OCI-LY7 (cell line): Measurements from ENCODE around the gene MPLKIP. TPM values are rescaled to one million over a fixed set of nuclear protein-coding genes. Genes with fewer than 3 reads are reported as not detected.
"Not testable (repeated sequence)": the region's sequence is repeated elsewhere in the genome, so short reads cannot be mapped to it uniquely, and the experiment has no call there.

Experiments
- BruUV-seq: library from RNA; stranded (reverse); fragments of 400-500 nt; replicated peaks from 2 replicates; lab custom pipeline; 2021; lab: Mats Ljungman, UMichigan
- CTCF ChIA-PET: fragments of 300-600 bp; sonication (Branson Sonifier 250); formaldehyde crosslinking; loops from one replicate; lab custom pipeline; 2022; ENCODE audit warnings: antibody characterized with exemption; ENCODE audit not compliant: unreplicated experiment; lab: Charles Lee
- POLR2A ChIA-PET: fragments of 300-600 bp; sonication (Branson Sonifier 250); formaldehyde crosslinking; loops from one replicate; lab custom pipeline; 2022; ENCODE audit warnings: antibody characterized with exemption; lab: Charles Lee
- DNase-seq: peaks from one replicate; pipeline ENCODE4 v3.0.0-alpha.2; 2015; ENCODE audit warnings: low spot score
- H2AFZ ChIP-seq: fragments of 200-600 bp; sonication (generic), shearing (Covaris generic); 2 replicates; pipeline ENCODE4 v1.6.1; 2014; ENCODE audit warnings: mild to moderate bottlenecking, antibody characterized with exemption, low read length, moderate library complexity
- H3K27ac ChIP-seq: fragments of 200-600 bp; sonication (generic); 2 replicates; pipeline ENCODE4 v1.5.1; 2014; ENCODE audit warnings: mixed run types, low read depth, mild to moderate bottlenecking, moderate library complexity, low read length, inconsistent platforms; ENCODE audit not compliant: poor library complexity, severe bottlenecking
- H3K36me3 ChIP-seq: fragments of 200-600 bp; sonication (generic); 2 replicates; pipeline ENCODE4 v1.6.1; 2014; ENCODE audit warnings: mild to moderate bottlenecking, antibody characterized with exemption, low read length, moderate library complexity, mixed read lengths; ENCODE audit not compliant: insufficient read depth
- H3K4me1 ChIP-seq: fragments of 200-600 bp; sonication (generic); 2 replicates; pipeline ENCODE4 v1.5.1; 2014; ENCODE audit warnings: mild to moderate bottlenecking, low read length; ENCODE audit not compliant: insufficient read depth, poor library complexity, severe bottlenecking
- H3K4me2 ChIP-seq: fragments of 200-600 bp; sonication (generic); 2 replicates; pipeline ENCODE4 v1.6.1; 2014; ENCODE audit warnings: mild to moderate bottlenecking, low read length
- H3K4me3 ChIP-seq: fragments of 200-600 bp; sonication (generic); 2 replicates; pipeline ENCODE4 v1.5.1; 2014; ENCODE audit warnings: mild to moderate bottlenecking, low read depth, low read length; ENCODE audit not compliant: poor library complexity, severe bottlenecking
- H3K79me2 ChIP-seq: fragments of 200-600 bp; sonication (generic); 2 replicates; pipeline ENCODE4 v1.6.1; 2016; ENCODE audit warnings: low read depth, mild to moderate bottlenecking, low read length, moderate library complexity, mixed read lengths; ENCODE audit not compliant: insufficient read depth
- H3K9me2 ChIP-seq: fragments of 200-600 bp; sonication (generic); 2 replicates; pipeline ENCODE4 v1.6.1; 2016; ENCODE audit warnings: mild to moderate bottlenecking, low read length, mixed read lengths; ENCODE audit not compliant: insufficient read depth
- H3K9me3 ChIP-seq: fragments of 200-600 bp; sonication (generic); 2 replicates; pipeline ENCODE4 v1.6.1; 2014; ENCODE audit warnings: mild to moderate bottlenecking, mixed run types, low read length, mixed read lengths
- H4K20me1 ChIP-seq: fragments of 200-600 bp; sonication (generic); 2 replicates; pipeline ENCODE4 v1.6.1; 2014; ENCODE audit warnings: mild to moderate bottlenecking, antibody characterized with exemption, low read length, moderate library complexity, mixed read lengths; ENCODE audit not compliant: insufficient read depth
- CTCF ChIP-seq: fragments of 200-600 bp; sonication (generic); conservative IDR thresholded peaks from 2 replicates; pipeline ENCODE4 v1.5.1; 2014; ENCODE audit warnings: mild to moderate bottlenecking, antibody characterized with exemption, low read length, moderate library complexity, mixed read lengths
- EZH2phosphoT487 ChIP-seq: fragments of 200-600 bp; sonication (generic); IDR thresholded peaks from 2 replicates; pipeline ENCODE4 v1.6.1; 2018; ENCODE audit warnings: low read depth, borderline replicate concordance, mild to moderate bottlenecking, mixed run types, antibody characterized with exemption, low read length, moderate library complexity, mixed read lengths
- intact Hi-C: fragments of 100-400 bp; cut with micrococcal nuclease; formaldehyde crosslinking; loops from one replicate; pipeline ENCODE4 v1.10.0; 2022; ENCODE audit not compliant: unreplicated experiment
- total RNA-seq, 2 experiments: library from RNA; depleted of rRNA in 1 of 2; stranded (reverse); fragments of >200 nt in 1 of 2; shearing (Covaris generic) in 1 of 2; gene quantifications; 2 replicates each; pipeline ENCODE4 v1.2.3, GENCODE V29; 2014 to 2022

Gene MPLKIP
- total RNA-seq, 2 experiments from 2014 or later, result 44.1 to 46.3 TPM

GRCh38 chr7:40120020-40120419 is 14.4 kb downstream of the MPLKIP start:
- CTCF ChIA-PET, result no interaction called here
- POLR2A ChIA-PET, result no interaction called here
- Histone ChIP-seq H3K9me3 (no peaks in the 10 kb centered on the region), H3K4me1 (no peaks in the 10 kb centered on the region), H3K4me2 (no peak overlapping the region), H3K36me3 (no peaks in the 10 kb centered on the region), H3K27ac (no peak overlapping the region), H2AFZ (no peak overlapping the region), H3K9me2 (no peaks in the 10 kb centered on the region), H3K4me3 (no peak overlapping the region), H4K20me1 (no peaks in the 10 kb centered on the region), H3K79me2 (no peaks in the 10 kb centered on the region)
- BruUV-seq, result no TSS peak
- TF ChIP-seq EZH2phosphoT487 (no peak), CTCF (no peak)
- DNase-seq, result no peak
- intact Hi-C loops, result no loop called here

GRCh38 chr7:40118201-40118600 is 16.2 kb downstream of the MPLKIP start:
- intact Hi-C loops, H3K79me2 ChIP-seq, H3K36me3 ChIP-seq, BruUV-seq, H4K20me1 ChIP-seq, H3K9me2 ChIP-seq, H3K27ac ChIP-seq, DNase-seq, H3K4me2 ChIP-seq, CTCF ChIA-PET, H3K4me3 ChIP-seq, H3K9me3 ChIP-seq, H3K4me1 ChIP-seq, H2AFZ ChIP-seq: not testable (repeated sequence)
- POLR2A ChIA-PET, result interaction anchor here (0.6 to 0.7 kb wide), 2 partner anchors 222 to 718 kb away, joined by 3 read pairs; no protein-coding TSS in a partner anchor

GRCh38 chr7:40117199-40117598 is 17.2 kb downstream of the MPLKIP start:
- DNase-seq, BruUV-seq, H3K4me3 ChIP-seq, H3K9me3 ChIP-seq, H3K36me3 ChIP-seq, H3K4me1 ChIP-seq, POLR2A ChIA-PET, H4K20me1 ChIP-seq, H3K79me2 ChIP-seq, H2AFZ ChIP-seq, H3K9me2 ChIP-seq, CTCF ChIA-PET, intact Hi-C loops, H3K27ac ChIP-seq, H3K4me2 ChIP-seq: not testable (repeated sequence)

- Histone ChIP-seq H3K4me3 (no peak overlapping the region), H3K9me2 (no peaks in the 10 kb centered on the region), H3K27ac (no peak overlapping the region), H3K4me2 (no peak overlapping the region), H3K36me3 (no peaks in the 10 kb centered on the region), H2AFZ (no peak overlapping the region), H3K9me3 (no peaks in the 10 kb centered on the region), H3K79me2 (no peaks in the 10 kb centered on the region), H4K20me1 (no peaks in the 10 kb centered on the region), H3K4me1 (no peaks in the 10 kb centered on the region)
- DNase-seq, result no peak
- intact Hi-C loops, result no loop called here
- ChIA-PET CTCF (no interaction called here), POLR2A (no interaction called here)
- TF ChIP-seq CTCF (no peak), EZH2phosphoT487 (no peak)
- TSS peak; percentile 24 for BruUV-seq
Measured at GRCh38 chr7:40115936-40116335, 18.5 kb downstream of the MPLKIP start.
